ACC112 (cell line): ENCODE measurements around the gene AP5Z1.

Experiments
- H2AFZ ChIP-seq: fragments of 200-600 bp; sonication (generic); one replicate; pipeline ENCODE4 v1.6.0; 2017; ENCODE audit warnings: antibody characterized with exemption, low read length; ENCODE audit not compliant: unreplicated experiment
- H3K27ac ChIP-seq: fragments of 200-600 bp; sonication (generic); 2 replicates; pipeline ENCODE4 v1.5.1; 2014; ENCODE audit warnings: low read depth, mild to moderate bottlenecking, antibody characterized with exemption, low read length, moderate library complexity
- H3K27me3 ChIP-seq: fragments of 200-600 bp; sonication (generic); 2 replicates; pipeline ENCODE4 v1.6.1; 2014; ENCODE audit warnings: mild to moderate bottlenecking, antibody characterized with exemption, low read length, moderate library complexity, mixed read lengths; ENCODE audit not compliant: insufficient read depth
- H3K36me3 ChIP-seq: fragments of 200-600 bp; sonication (generic); 2 replicates; pipeline ENCODE4 v1.6.1; 2016; ENCODE audit warnings: mild to moderate bottlenecking, antibody characterized with exemption, low read length, moderate library complexity, mixed read lengths; ENCODE audit not compliant: insufficient read depth
- H3K4me1 ChIP-seq: fragments of 200-600 bp; sonication (generic); one replicate; pipeline ENCODE4 v1.6.1; 2016; ENCODE audit warnings: low read length, mixed read lengths; ENCODE audit not compliant: insufficient read depth, unreplicated experiment, control insufficient read depth
- H3K4me3 ChIP-seq: fragments of 200-600 bp; sonication (generic); 2 replicates; pipeline ENCODE4 v1.5.1; 2014; ENCODE audit warnings: mild to moderate bottlenecking, low read depth, low read length
- H3K79me2 ChIP-seq: fragments of 200-600 bp; sonication (generic); one replicate; pipeline ENCODE4 v1.6.0; 2016; ENCODE audit warnings: low read length; ENCODE audit not compliant: control insufficient read depth, unreplicated experiment, insufficient read depth

Gene AP5Z1

DNA sequence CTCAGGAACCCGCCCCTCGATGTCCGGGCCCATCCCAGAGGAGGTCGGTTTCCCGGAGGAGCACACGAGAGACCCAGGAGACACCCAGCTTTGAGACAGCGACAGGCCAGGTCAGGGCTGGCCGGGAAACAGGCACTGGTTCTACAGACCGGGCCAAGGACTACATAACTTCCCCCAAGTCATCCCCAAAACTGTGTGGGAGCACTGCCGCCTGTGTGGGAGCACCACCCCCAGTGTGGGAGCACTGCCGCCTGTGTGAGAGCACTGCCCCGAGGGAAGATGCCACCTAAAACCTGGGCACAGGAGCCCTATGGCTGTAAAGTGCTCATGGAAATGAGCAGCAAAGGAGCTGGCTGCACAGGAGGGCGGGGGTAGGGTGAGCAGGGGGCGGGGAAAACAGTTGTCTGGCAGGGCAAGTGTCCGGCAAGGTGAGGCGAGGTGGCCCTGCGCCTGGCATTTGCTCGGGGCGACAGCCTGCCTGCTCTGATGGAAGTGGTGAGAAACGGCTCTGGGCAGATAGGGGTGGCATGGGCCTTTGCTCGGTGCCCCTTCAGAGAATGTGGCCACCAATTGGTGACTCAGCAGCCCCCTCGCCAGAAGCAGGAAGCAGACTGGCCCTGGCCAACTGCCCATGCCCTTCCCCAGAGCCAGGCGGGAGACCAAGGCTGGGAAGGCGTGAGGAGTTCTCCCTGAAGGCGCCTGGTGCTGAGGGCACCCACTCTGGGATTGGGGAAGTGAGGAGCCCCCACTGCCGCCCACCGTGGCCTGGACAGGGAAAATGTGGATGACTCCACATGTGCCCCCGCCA is 60.2 kb downstream of the AP5Z1 start:
- H3K27ac ChIP-seq, result no peak overlapping the region
- no peak overlapping the region for H2AFZ ChIP-seq
- no peaks in the 10 kb centered on the region for H3K27me3 ChIP-seq
- no peaks in the 10 kb centered on the region for H3K36me3 ChIP-seq
- H3K79me2 ChIP-seq, result no peaks in the 10 kb centered on the region
- no peak overlapping the region for H3K4me3 ChIP-seq
- no peaks in the 10 kb centered on the region for H3K4me1 ChIP-seq

DNA sequence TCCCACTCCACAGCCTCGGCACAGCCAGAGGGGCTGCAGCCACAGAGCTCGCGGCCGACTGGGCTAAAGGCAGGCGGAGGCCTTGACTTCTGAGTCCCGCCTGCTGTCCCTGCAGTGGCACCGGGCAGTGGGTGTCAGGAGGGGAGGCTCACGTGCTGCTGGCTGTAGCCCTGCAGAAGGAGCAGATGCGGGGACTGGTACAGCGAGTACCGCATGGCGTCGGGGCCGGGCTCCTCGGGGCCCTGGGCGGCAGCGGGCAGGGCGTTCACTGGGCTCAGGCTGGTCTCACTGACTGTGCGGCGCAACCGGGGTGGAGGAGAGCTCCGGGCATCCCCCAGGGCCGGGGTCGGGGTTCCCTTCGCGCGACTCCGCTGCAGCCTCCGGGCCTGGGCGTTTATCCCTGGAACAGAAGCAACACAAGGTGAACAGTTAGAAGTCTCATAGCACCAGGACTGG is 60.8 kb downstream of the AP5Z1 start:
- Histone ChIP-seq H3K27me3 (no peaks in the 10 kb centered on the region), H3K4me1 (no peaks in the 10 kb centered on the region), H3K79me2 (no peaks in the 10 kb centered on the region), H3K27ac (no peak overlapping the region), H3K36me3 (no peaks in the 10 kb centered on the region), H2AFZ (no peak overlapping the region), H3K4me3 (no peak overlapping the region)

DNA sequence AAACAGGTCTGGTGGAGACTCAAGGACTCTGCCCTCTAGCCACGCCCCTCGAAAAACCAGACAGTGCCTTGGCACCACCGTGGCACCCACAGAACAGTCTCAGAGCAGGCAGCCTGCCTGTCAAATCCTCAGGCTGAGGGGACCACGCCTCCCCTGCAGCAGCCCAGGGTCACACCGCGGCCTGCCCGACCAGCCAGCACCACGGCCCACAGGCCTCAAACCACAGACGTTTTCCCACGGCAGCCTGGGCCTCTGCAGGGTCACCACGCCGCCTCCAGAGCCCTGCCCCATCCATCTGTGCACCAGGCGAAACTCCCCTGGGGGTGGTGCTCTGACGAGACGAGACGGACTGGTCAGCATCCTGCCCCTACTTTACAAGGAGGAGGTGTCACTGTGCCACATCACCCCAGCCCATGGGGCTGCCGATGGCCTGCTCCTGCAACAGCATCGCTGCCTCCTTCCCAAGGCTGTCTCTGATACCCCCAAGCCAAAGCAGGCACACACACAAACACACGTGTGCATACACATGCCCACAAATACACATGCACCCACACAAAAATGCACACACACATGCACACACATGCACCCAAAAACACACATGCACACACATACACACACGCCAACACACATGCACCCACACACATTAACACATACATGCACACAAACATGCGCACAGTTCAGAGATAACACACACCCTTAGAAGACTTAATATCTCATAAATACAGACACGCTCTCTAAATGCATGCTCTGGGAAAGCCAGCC is 61.8 kb downstream of the AP5Z1 start:
- no peaks in the 10 kb centered on the region for H3K27me3 ChIP-seq
- no peak overlapping the region for H2AFZ ChIP-seq
- no peaks in the 10 kb centered on the region for H3K36me3 ChIP-seq
- H3K27ac ChIP-seq, result no peak overlapping the region
- H3K4me3 ChIP-seq, result no peak overlapping the region
- H3K79me2 ChIP-seq, result no peaks in the 10 kb centered on the region
- no peaks in the 10 kb centered on the region for H3K4me1 ChIP-seq

DNA sequence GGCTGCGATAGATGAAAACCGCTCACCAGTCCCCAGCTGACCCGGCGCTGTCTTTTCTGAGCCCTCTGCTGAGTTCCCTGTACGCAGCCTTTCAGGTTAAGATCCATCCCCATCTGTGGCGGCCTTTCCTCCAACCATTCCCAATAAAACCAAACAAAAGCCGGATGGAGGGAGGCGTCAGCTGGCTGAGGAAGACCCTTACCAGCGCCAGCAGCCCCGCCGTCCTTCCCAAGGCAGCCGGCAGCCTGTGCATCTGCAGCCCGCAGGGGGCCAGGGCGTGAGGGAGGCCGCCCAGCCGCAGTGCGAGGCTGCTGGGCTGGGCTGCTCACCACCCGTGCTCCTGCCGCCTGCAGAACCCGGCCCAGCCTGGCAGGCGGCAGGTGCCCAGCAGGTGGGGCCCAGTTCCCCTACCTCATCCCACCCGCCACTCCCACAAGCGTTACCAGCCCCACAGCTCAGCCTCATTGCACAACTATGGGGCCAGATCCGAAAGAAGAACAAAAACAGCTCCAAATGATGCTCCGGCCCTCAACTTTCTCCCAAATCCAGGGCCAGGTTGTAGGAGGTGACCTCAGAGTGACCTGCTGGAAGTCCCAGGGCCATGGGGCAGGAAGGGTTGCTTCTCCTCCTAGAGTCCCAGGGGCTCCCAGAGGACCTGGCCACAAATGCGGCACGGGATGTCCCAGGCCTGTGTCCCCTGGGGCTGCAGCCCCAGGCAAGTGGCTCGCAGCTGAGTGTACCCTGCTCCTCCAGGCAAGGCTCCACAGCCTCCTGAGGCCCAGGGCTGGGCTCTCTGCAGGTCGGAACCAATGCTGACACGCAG is 62.6 kb downstream of the AP5Z1 start:
- H3K36me3 ChIP-seq, result no peaks in the 10 kb centered on the region
- no peaks in the 10 kb centered on the region for H3K79me2 ChIP-seq
- H3K4me3 ChIP-seq, result no peak overlapping the region
- H3K27me3 ChIP-seq, result no peaks in the 10 kb centered on the region
- H2AFZ ChIP-seq, result no peak overlapping the region
- no peaks in the 10 kb centered on the region for H3K4me1 ChIP-seq
- no peak overlapping the region for H3K27ac ChIP-seq

GRCh38 chr7:4838626-4839334 is 63.4 kb downstream of the AP5Z1 start:
- H3K4me3 ChIP-seq, result no peak overlapping the region
- H3K27me3 ChIP-seq, result no peaks in the 10 kb centered on the region
- H2AFZ ChIP-seq, result no peak overlapping the region
- H3K36me3 ChIP-seq, result no peaks in the 10 kb centered on the region
- no peaks in the 10 kb centered on the region for H3K79me2 ChIP-seq
- no peaks in the 10 kb centered on the region for H3K4me1 ChIP-seq
- no peak overlapping the region for H3K27ac ChIP-seq

DNA sequence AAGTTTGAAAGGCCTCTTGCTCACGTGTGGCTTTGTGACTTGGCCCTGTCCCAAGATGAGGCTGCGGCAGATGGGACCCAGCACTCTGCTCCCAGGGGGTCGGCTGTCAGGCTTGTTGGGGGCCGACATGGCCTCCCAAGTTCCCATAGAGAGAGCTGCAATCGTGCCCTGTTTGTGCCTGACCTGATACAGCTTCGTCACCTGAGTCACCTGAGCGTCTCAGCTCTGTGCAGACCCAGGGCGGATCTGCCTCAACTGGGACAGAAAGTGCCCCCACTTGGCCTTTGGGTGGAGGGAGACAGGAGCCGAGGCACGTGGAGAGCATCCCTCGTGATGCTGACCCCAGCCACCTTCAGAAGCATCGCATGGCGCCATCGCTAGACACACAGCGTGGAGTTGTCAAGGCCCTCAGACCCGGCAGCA is 64.7 kb downstream of the AP5Z1 start:
- Histone ChIP-seq H2AFZ (no peak overlapping the region), H3K79me2 (no peaks in the 10 kb centered on the region), H3K27ac (no peak overlapping the region), H3K4me1 (no peaks in the 10 kb centered on the region), H3K4me3 (no peak overlapping the region), H3K27me3 (no peaks in the 10 kb centered on the region), H3K36me3 (no peaks in the 10 kb centered on the region)
